DND-41 (cell line): ENCODE data around the gene JMJD1C.

Experiments used
- CTCF ChIP-seq: IDR thresholded peaks from 2 replicates; pipeline ENCODE4 v1.5.1; 2012; ENCODE audit warnings: borderline replicate concordance, low read length, moderate library complexity, mild to moderate bottlenecking; ENCODE audit not compliant: poor library complexity, severe bottlenecking; ENCODE audit errors: extremely low read depth
- EZH2 ChIP-seq: IDR thresholded peaks from 3 replicates; pipeline ENCODE4 v1.6.1; 2012; ENCODE audit warnings: borderline replicate concordance, low read depth, mild to moderate bottlenecking, moderate library complexity, low read length, inconsistent platforms; ENCODE audit not compliant: severe bottlenecking

- TF ChIP-seq CTCF = no peak
- no peak for TF ChIP-seq EZH2
These were observed 72.7 kb downstream of the JMJD1C start for GRCh38 chr10:63393050-63393449.
